Trophoblast cell (in vitro differentiated cells and primary cell): ENCODE results near the gene SDHAF1.
A peak's percentile ranks its signal among the peaks of the same experiment; 100 is the strongest.

Experiments
- DNase-seq, 2 donors: peaks; one replicate each; pipeline ENCODE4 v3.0.0-alpha.2; 2016
- H2AFZ ChIP-seq: 2 replicates; pipeline ENCODE4 v1.6.1; 2013; ENCODE audit warnings: low read length, moderate library complexity, mild to moderate bottlenecking; ENCODE audit not compliant: insufficient read depth, poor library complexity
- H2AK5ac ChIP-seq: 2 replicates; pipeline ENCODE4 v1.6.1; 2013; ENCODE audit warnings: mild to moderate bottlenecking, low read length
- H2BK120ac ChIP-seq: 2 replicates; pipeline ENCODE4 v1.6.1; 2013; ENCODE audit warnings: low read length, mild to moderate bottlenecking, moderate library complexity; ENCODE audit not compliant: insufficient read depth, poor library complexity
- H2BK12ac ChIP-seq: 2 replicates; pipeline ENCODE4 v1.6.1; 2013; ENCODE audit warnings: mild to moderate bottlenecking, low read length, moderate library complexity
- H2BK5ac ChIP-seq: 2 replicates; pipeline ENCODE4 v1.6.1; 2013; ENCODE audit warnings: low read length, low read depth, moderate library complexity, mild to moderate bottlenecking; ENCODE audit not compliant: poor library complexity
- H3K14ac ChIP-seq: 2 replicates; pipeline ENCODE4 v1.6.1; 2013; ENCODE audit warnings: mild to moderate bottlenecking, low read length
- H3K18ac ChIP-seq: 2 replicates; pipeline ENCODE4 v1.6.1; 2013; ENCODE audit warnings: mild to moderate bottlenecking, low read length
- H3K23ac ChIP-seq: 2 replicates; pipeline ENCODE4 v1.6.1; 2013; ENCODE audit warnings: low read length
- H3K27ac ChIP-seq: 2 replicates; pipeline ENCODE4 v1.5.1; 2013; ENCODE audit warnings: low read depth, mild to moderate bottlenecking, inconsistent platforms, low read length, moderate library complexity
- H3K27me3 ChIP-seq: 2 replicates; pipeline ENCODE4 v1.6.1; 2013; ENCODE audit warnings: inconsistent platforms, mild to moderate bottlenecking, low read length, moderate library complexity; ENCODE audit not compliant: insufficient read depth
- H3K36me3 ChIP-seq, 2 experiments: 1 replicate in 1 of 2; 2 replicates in 1 of 2; pipeline ENCODE4 v1.6.1; 2013; ENCODE audit warnings: low read length in 2 of 2, mild to moderate bottlenecking in 2 of 2, moderate library complexity in 1 of 2; ENCODE audit not compliant: insufficient read depth in 2 of 2, control insufficient read depth in 1 of 2
- H3K4ac ChIP-seq: 2 replicates; pipeline ENCODE4 v1.6.1; 2013; ENCODE audit warnings: low read depth, mild to moderate bottlenecking, low read length, moderate library complexity
- H3K4me1 ChIP-seq, 2 experiments: 1 replicate in 1 of 2; 2 replicates in 1 of 2; pipeline ENCODE4 v1.6.1; 2013; ENCODE audit warnings: low read length in 2 of 2, mild to moderate bottlenecking in 2 of 2, moderate library complexity in 1 of 2; ENCODE audit not compliant: insufficient read depth in 2 of 2, control insufficient read depth in 1 of 2
- H3K4me2 ChIP-seq: 2 replicates; pipeline ENCODE4 v1.6.1; 2013; ENCODE audit warnings: inconsistent platforms, mild to moderate bottlenecking, low read length, moderate library complexity
- H3K4me3 ChIP-seq: 2 replicates; pipeline ENCODE4 v1.5.1; 2013; ENCODE audit warnings: mild to moderate bottlenecking, low read depth, low read length, inconsistent platforms
- H3K79me1 ChIP-seq: one replicate; pipeline ENCODE4 v1.6.1; 2013; ENCODE audit warnings: low read length
- H3K79me2 ChIP-seq: 2 replicates; pipeline ENCODE4 v1.6.1; 2013; ENCODE audit warnings: low read length, mild to moderate bottlenecking; ENCODE audit not compliant: control insufficient read depth, insufficient read depth, poor library complexity
- H3K9ac ChIP-seq: 2 replicates; pipeline ENCODE4 v1.6.1; 2013; ENCODE audit warnings: mild to moderate bottlenecking, low read length
- H3K9me3 ChIP-seq: 2 replicates; pipeline ENCODE4 v1.6.1; 2013; ENCODE audit warnings: low read depth, mild to moderate bottlenecking, control low read depth, inconsistent platforms, low read length; ENCODE audit not compliant: insufficient read depth
- H4K12ac ChIP-seq: 2 replicates; pipeline ENCODE4 v1.6.1; 2013; ENCODE audit warnings: low read depth, mild to moderate bottlenecking, low read length, moderate library complexity
- H4K8ac ChIP-seq: 2 replicates; pipeline ENCODE4 v1.6.1; 2013; ENCODE audit warnings: low read depth, mild to moderate bottlenecking, low read length, moderate library complexity
- H4K91ac ChIP-seq: one replicate; pipeline ENCODE4 v1.6.1; 2013; ENCODE audit warnings: low read depth, mild to moderate bottlenecking, low read length, moderate library complexity
- WGBS: extraction: QIAGEN DNeasy Blood & Tissue Kit; methylation state at CpG from one replicate; pipeline ENCODE4 v1.1.7; 2013; ENCODE audit warnings: missing lambda C conversion rate; ENCODE audit not compliant: insufficient read length, insufficient coverage; ENCODE audit errors: extremely low coverage; 5-methylcytosine and 5-hydroxymethylcytosine counted together

SDHAF1 gene

GRCh38 chr19:35975608-35976214 lies 19.3 kb upstream of the SDHAF1 start:
- Histone ChIP-seq H3K79me1 (no peaks in the 10 kb centered on the region), H3K9me3 (peaks cover 3% of the 10 kb centered on the region), H3K14ac (no peak overlapping the region), H2BK5ac (no peak overlapping the region), H3K79me2 (no peaks in the 10 kb centered on the region), H4K8ac (no peak overlapping the region), H3K27me3 (no peaks in the 10 kb centered on the region), H3K4me3 (no peak overlapping the region), H2BK12ac (no peak overlapping the region), H2BK120ac (no peak overlapping the region), H3K18ac (no peak overlapping the region), H3K4ac (no peak overlapping the region), H3K9ac (no peak overlapping the region), H3K4me1 (no peaks in the 10 kb centered on the region), H4K12ac (no peak overlapping the region), H3K23ac (no peak overlapping the region), H3K36me3 (no peaks in the 10 kb centered on the region), H2AFZ (no peak overlapping the region), H2AK5ac (no peak overlapping the region), H3K4me2 (no peak overlapping the region), H3K27ac (no peak overlapping the region), H4K91ac (no peak overlapping the region)
- WGBS: no CpG with 5 or more reads among the region's 5 CpGs
- peak in 1 of 2 donors; percentile 44 for DNase-seq

DNA sequence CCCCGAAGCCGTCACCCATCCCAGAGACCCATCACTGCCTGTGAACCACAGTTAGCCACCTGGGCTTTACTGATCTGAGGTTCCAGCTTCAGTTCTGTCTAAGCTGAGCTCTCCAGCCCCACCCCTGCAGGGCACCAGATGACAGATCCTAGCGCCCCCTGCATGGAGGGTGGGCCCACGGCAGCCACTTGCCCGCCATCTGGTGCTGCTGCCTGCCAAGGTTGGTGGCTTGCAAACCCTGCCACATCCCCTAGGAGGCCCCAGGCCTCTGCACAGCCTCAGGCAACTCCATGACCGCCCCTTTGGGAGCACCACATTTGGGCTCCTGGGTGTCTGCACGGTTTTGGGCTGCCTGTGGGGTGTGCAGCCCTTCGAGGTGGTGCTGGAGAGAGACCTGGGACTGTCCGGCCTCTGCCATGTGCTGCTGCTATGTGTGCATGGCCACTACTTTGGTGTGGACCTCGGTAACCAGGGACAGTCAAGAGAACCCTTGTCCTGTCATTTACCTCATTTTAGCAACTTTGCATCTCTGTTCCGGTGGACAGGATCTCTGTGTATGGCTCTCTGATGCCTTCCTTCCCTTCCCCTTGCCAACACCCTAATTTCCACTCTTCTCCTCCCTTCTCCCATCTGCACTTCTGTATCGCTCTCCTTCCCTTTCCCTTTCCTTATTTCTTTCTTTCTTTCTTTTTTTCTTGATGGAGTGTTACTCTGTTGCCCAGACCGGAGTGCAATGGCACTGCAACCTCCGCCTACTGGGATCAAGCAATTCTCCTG lies 17.4 kb upstream of the SDHAF1 start:
- Histone ChIP-seq H3K79me2 (no peaks in the 10 kb centered on the region), H4K8ac (no peak overlapping the region), H3K18ac (no peak overlapping the region), H3K79me1 (no peaks in the 10 kb centered on the region), H2BK12ac (no peak overlapping the region), H4K91ac (no peak overlapping the region), H3K4me3 (no peak overlapping the region), H3K9me3 (peaks cover 2% of the 10 kb centered on the region), H3K4ac (no peak overlapping the region), H3K14ac (no peak overlapping the region), H2BK120ac (no peak overlapping the region), H3K9ac (no peak overlapping the region), H3K4me1 (no peaks in the 10 kb centered on the region), H4K12ac (no peak overlapping the region), H2AK5ac (no peak overlapping the region), H3K36me3 (no peaks in the 10 kb centered on the region), H3K23ac (no peak overlapping the region), H3K27ac (no peak overlapping the region), H3K4me2 (no peak overlapping the region), H3K27me3 (no peaks in the 10 kb centered on the region), H2BK5ac (no peak overlapping the region), H2AFZ (no peak overlapping the region)
- WGBS: no CpG with 5 or more reads among the region's 14 CpGs
- DNase-seq: no peak

DNA sequence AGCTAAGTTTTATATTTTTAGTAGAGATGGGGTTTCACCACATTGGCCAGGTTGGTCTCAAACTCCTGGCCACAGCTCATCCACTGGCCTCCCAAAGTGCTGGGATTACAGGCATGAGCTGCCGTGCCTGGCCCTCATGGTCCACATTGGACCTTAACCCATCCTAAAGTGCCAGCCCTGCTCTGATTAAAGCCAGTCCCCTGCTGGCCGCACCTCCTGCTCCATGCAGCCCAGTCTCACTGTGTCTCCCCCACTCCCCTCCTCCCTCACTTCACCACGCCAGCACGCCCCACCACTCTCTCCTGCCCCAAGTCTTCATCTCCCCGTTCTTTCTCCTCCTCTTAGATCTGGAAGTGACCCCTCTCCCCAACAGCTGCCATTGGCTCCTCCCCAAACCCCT lies 16.7 kb upstream of the SDHAF1 start:
- H4K12ac ChIP-seq: no peak overlapping the region
- no peaks in the 10 kb centered on the region for H3K27me3 ChIP-seq
- no peak overlapping the region for H2BK12ac ChIP-seq
- WGBS: no CpG with 5 or more reads among the region's 5 CpGs
- no peak overlapping the region for H3K4ac ChIP-seq
- H3K18ac ChIP-seq: no peak overlapping the region
- H3K4me1 ChIP-seq: no peaks in the 10 kb centered on the region
- H3K79me1 ChIP-seq: no peaks in the 10 kb centered on the region
- H3K79me2 ChIP-seq: no peaks in the 10 kb centered on the region
- no peak overlapping the region for H3K4me2 ChIP-seq
- H3K9me3 ChIP-seq: peaks cover 4% of the 10 kb centered on the region
- no peak overlapping the region for H3K14ac ChIP-seq
- no peak overlapping the region for H2AK5ac ChIP-seq
- H3K36me3 ChIP-seq: no peaks in the 10 kb centered on the region
- no peak overlapping the region for H2BK5ac ChIP-seq
- no peak overlapping the region for H3K9ac ChIP-seq
- H3K23ac ChIP-seq: no peak overlapping the region
- DNase-seq: no peak
- H4K91ac ChIP-seq: no peak overlapping the region
- H2BK120ac ChIP-seq: no peak overlapping the region
- H4K8ac ChIP-seq: no peak overlapping the region
- H3K4me3 ChIP-seq: no peak overlapping the region
- H3K27ac ChIP-seq: no peak overlapping the region
- no peak overlapping the region for H2AFZ ChIP-seq

- Histone ChIP-seq H2BK120ac (no peak overlapping the region), H3K4me3 (no peak overlapping the region), H3K9me3 (peaks cover 2% of the 10 kb centered on the region), H3K9ac (no peak overlapping the region), H3K14ac (no peak overlapping the region), H3K27ac (no peak overlapping the region), H3K4ac (no peak overlapping the region), H4K91ac (no peak overlapping the region), H2AFZ (no peak overlapping the region), H3K4me1 (no peaks in the 10 kb centered on the region), H3K79me2 (no peaks in the 10 kb centered on the region), H4K8ac (no peak overlapping the region), H2BK5ac (no peak overlapping the region), H4K12ac (no peak overlapping the region), H3K27me3 (no peaks in the 10 kb centered on the region), H2AK5ac (no peak overlapping the region), H2BK12ac (no peak overlapping the region), H3K4me2 (no peak overlapping the region), H3K23ac (no peak overlapping the region), H3K36me3 (no peaks in the 10 kb centered on the region), H3K79me1 (no peaks in the 10 kb centered on the region), H3K18ac (no peak overlapping the region)
- no CpG with 5 or more reads among the region's 20 CpGs for WGBS
- no peak for DNase-seq
Observed at GRCh38 chr19:35978832-35979365, 16.1 kb upstream of the SDHAF1 start.
